H1 (cell line): ENCODE results near the gene SPRR3. TPM values are rescaled to one million over a fixed set of nuclear protein-coding genes. Genes with fewer than 3 reads are reported as not detected.

Experiments used
- CTCF ChIA-PET: fragments of 300-600 bp; sonication (Branson Sonifier 250); formaldehyde crosslinking; loops from one replicate; lab custom pipeline; 2021; ENCODE audit not compliant: partially characterized antibody; lab: Charles Lee
- POLR2A ChIA-PET: fragments of 300-600 bp; sonication (Branson Sonifier 250); formaldehyde crosslinking; loops from one replicate; lab custom pipeline; 2021; ENCODE audit warnings: inconsistent platforms; ENCODE audit not compliant: partially characterized antibody; lab: Charles Lee
- DNase-seq, 2 experiments: peaks; one replicate each; pipeline versions ENCODE4 v3.0.0 to v3.0.0-alpha.2; 2010 to 2022; ENCODE audit warnings: low spot score in 2 of 2, low read depth in 1 of 2, mixed read lengths in 1 of 2
- FAIRE-seq: peaks from 2 replicates; lab custom pipeline; 2011; peaks lifted over from hg19 to GRCh38; lab: Jason Lieb, UNC
- H2AFZ ChIP-seq: 2 replicates; pipeline ENCODE4 v1.8.1; 2012; ENCODE audit warnings: low read length, inconsistent platforms
- H2AK5ac ChIP-seq: 2 replicates; pipeline ENCODE4 v1.6.1; 2013; ENCODE audit warnings: low read depth, low read length
- H2BK120ac ChIP-seq: replicated peaks from 2 replicates; pipeline ENCODE3; 2013; ENCODE audit warnings: low read depth, low read length, inconsistent platforms
- H2BK12ac ChIP-seq: 2 replicates; pipeline ENCODE4 v1.6.1; 2013; ENCODE audit warnings: low read depth, low read length
- H2BK15ac ChIP-seq: 2 replicates; pipeline ENCODE4 v1.6.1; 2013; ENCODE audit warnings: low read length
- H2BK20ac ChIP-seq: 2 replicates; pipeline ENCODE4 v1.6.1; 2013; ENCODE audit warnings: low read length
- H2BK5ac ChIP-seq: 2 replicates; pipeline ENCODE4 v1.6.1; 2013; ENCODE audit warnings: low read depth, low read length
- H3K14ac ChIP-seq: 2 replicates; pipeline ENCODE4 v1.6.1; 2013; ENCODE audit warnings: inconsistent platforms; ENCODE audit not compliant: insufficient read length
- H3K18ac ChIP-seq: 2 replicates; pipeline ENCODE4 v1.6.1; 2013; ENCODE audit warnings: low read length; ENCODE audit errors: extremely low read depth
- H3K23ac ChIP-seq: 2 replicates; pipeline ENCODE4 v1.6.1; 2013; ENCODE audit warnings: inconsistent platforms; ENCODE audit not compliant: insufficient read length
- H3K23me2 ChIP-seq: 2 replicates; pipeline ENCODE4 v1.6.1; 2013; ENCODE audit warnings: low read depth, low read length
- H3K27ac ChIP-seq: 2 replicates; pipeline ENCODE4 v1.6.1; 2011; ENCODE audit warnings: low read depth, low read length, inconsistent platforms
- H3K27me3 ChIP-seq, 4 experiments: replicated peaks in 1 of 4; 1 replicate in 1 of 4; 2 replicates in 3 of 4; pipeline versions ENCODE4 v1.6.1 to v1.8.1; 2011 to 2013; ENCODE audit warnings: low read length in 3 of 4, mild to moderate bottlenecking in 3 of 4, inconsistent platforms in 2 of 4, mixed read lengths in 2 of 4, moderate library complexity in 1 of 4; ENCODE audit not compliant: control insufficient read depth in 3 of 4, insufficient read depth in 3 of 4; ENCODE audit errors: extremely low read depth in 1 of 4
- H3K36me3 ChIP-seq, 4 experiments: 2 replicates each; pipeline versions ENCODE4 v1.6.1 to v1.8.1; 2011 to 2013; ENCODE audit warnings: mild to moderate bottlenecking in 4 of 4, low read length in 3 of 4, moderate library complexity in 2 of 4, control low read depth in 1 of 4, inconsistent platforms in 1 of 4; ENCODE audit not compliant: insufficient read depth in 4 of 4, control insufficient read depth in 2 of 4
- H3K4ac ChIP-seq: replicated peaks from 2 replicates; pipeline ENCODE3; 2013; ENCODE audit warnings: low read length, low read depth, mixed read lengths, inconsistent platforms; ENCODE audit not compliant: insufficient read length
- H3K4me1 ChIP-seq, 4 experiments: replicated peaks in 1 of 4; 1 replicate in 1 of 4; 2 replicates in 3 of 4; pipeline versions ENCODE4 v1.6.1 to v1.8.1; 2011 to 2013; ENCODE audit warnings: low read length in 3 of 4, inconsistent platforms in 2 of 4, mixed read lengths in 1 of 4; ENCODE audit not compliant: insufficient read depth in 4 of 4, control insufficient read depth in 3 of 4
- H3K4me2 ChIP-seq, 2 experiments: 2 replicates each; pipeline versions ENCODE4 v1.6.1 to v1.8.1; 2011 to 2013; ENCODE audit warnings: low read depth in 2 of 2, low read length in 2 of 2, control low read depth in 1 of 2, inconsistent platforms in 1 of 2, mild to moderate bottlenecking in 1 of 2; ENCODE audit not compliant: insufficient read depth in 1 of 2
- H3K4me3 ChIP-seq, 4 experiments: fragments of 200-600, 300-600 bp in 1 of 4; sonication (generic), shearing (Covaris generic), sonication (Bioruptor Twin) in 1 of 4; 2 replicates each; pipeline versions ENCODE4 v1.5.1 to v1.8.1; 2011 to 2016; ENCODE audit warnings: low read length in 4 of 4, low read depth in 3 of 4, control low read depth in 2 of 4, inconsistent platforms in 2 of 4, mild to moderate bottlenecking in 2 of 4, mixed read lengths in 1 of 4, moderate library complexity in 1 of 4; ENCODE audit not compliant: insufficient read depth in 2 of 4; ENCODE audit errors: extremely low read depth in 1 of 4
- H3K56ac ChIP-seq: replicated peaks from 2 replicates; pipeline ENCODE3; 2013; ENCODE audit warnings: low read depth, mild to moderate bottlenecking, mixed read lengths, low read length, inconsistent platforms; ENCODE audit not compliant: insufficient read length
- H3K79me1 ChIP-seq: 2 replicates; pipeline ENCODE4 v1.6.1; 2013; ENCODE audit warnings: low read depth, low read length, control low read depth
- H3K79me2 ChIP-seq, 2 experiments: 2 replicates each; pipeline versions ENCODE4 v1.6.1 to v1.8.1; 2012 to 2013; ENCODE audit warnings: low read length in 2 of 2, mild to moderate bottlenecking in 2 of 2, inconsistent platforms in 1 of 2; ENCODE audit not compliant: insufficient read depth in 2 of 2, control insufficient read depth in 1 of 2
- H3K9ac ChIP-seq, 4 experiments: replicated peaks in 1 of 4; 1 replicate in 1 of 4; 2 replicates in 3 of 4; pipeline versions ENCODE4 v1.6.1 to v1.8.1; 2011 to 2013; ENCODE audit warnings: low read depth in 3 of 4, low read length in 3 of 4, control low read depth in 2 of 4, mild to moderate bottlenecking in 2 of 4, moderate library complexity in 2 of 4, inconsistent platforms in 1 of 4; ENCODE audit errors: extremely low read depth in 1 of 4
- H3K9me3 ChIP-seq, 2 experiments: 2 replicates each; pipeline versions ENCODE4 v1.6.1 to v1.8.1; 2012 to 2013; ENCODE audit warnings: mild to moderate bottlenecking in 2 of 2, moderate library complexity in 2 of 2, control low read depth in 1 of 2, inconsistent platforms in 1 of 2, low read depth in 1 of 2, low read length in 1 of 2, mixed read lengths in 1 of 2; ENCODE audit not compliant: insufficient read depth in 2 of 2
- H4K20me1 ChIP-seq, 2 experiments: replicated peaks in 1 of 2; 2 replicates each; pipeline versions ENCODE3 to v1.8.1; 2011 to 2013; ENCODE audit warnings: inconsistent platforms in 2 of 2, low read length in 2 of 2, mild to moderate bottlenecking in 1 of 2; ENCODE audit not compliant: insufficient read depth in 2 of 2, control insufficient read depth in 1 of 2
- H4K5ac ChIP-seq: 2 replicates; pipeline ENCODE4 v1.6.1; 2013; ENCODE audit warnings: low read length, low read depth, mixed read lengths, inconsistent platforms; ENCODE audit not compliant: insufficient read length
- H4K8ac ChIP-seq: 2 replicates; pipeline ENCODE4 v1.8.0; 2013; ENCODE audit warnings: mild to moderate bottlenecking, moderate library complexity, low read length, inconsistent platforms; ENCODE audit not compliant: insufficient read depth; ENCODE audit errors: extremely low read depth
- H4K91ac ChIP-seq: replicated peaks from 2 replicates; pipeline ENCODE3; 2013; ENCODE audit warnings: low read length, mixed read lengths, inconsistent platforms; ENCODE audit not compliant: insufficient read length
- ASH2L ChIP-seq: fragments of 200-600, 300-600 bp; sonication (generic); IDR thresholded peaks from one replicate; pipeline ENCODE4 v1.7.1; 2017; ENCODE audit warnings: low read length
- CEBPB ChIP-seq: IDR thresholded peaks from 2 replicates; pipeline ENCODE4 v1.6.1; 2012; ENCODE audit warnings: low read depth, low read length
- MAFK ChIP-seq: IDR thresholded peaks from 2 replicates; pipeline ENCODE4 v1.6.1; 2012; ENCODE audit warnings: low read depth, mild to moderate bottlenecking, improper control_type of control experiment, low read length
- RAD21 ChIP-seq, 2 experiments: IDR thresholded peaks in 1 of 2; conservative IDR thresholded peaks in 1 of 2; 2 replicates each; pipeline ENCODE4 v1.6.1; 2011; ENCODE audit warnings: low read depth in 2 of 2, low read length in 2 of 2, improper control_type of control experiment in 1 of 2, inconsistent platforms in 1 of 2, mild to moderate bottlenecking in 1 of 2, moderate library complexity in 1 of 2
- SP4 ChIP-seq: IDR thresholded peaks from 2 replicates; pipeline ENCODE4 v1.6.1; 2012; ENCODE audit warnings: low read length, inconsistent platforms
- TBP ChIP-seq: IDR thresholded peaks from 2 replicates; pipeline ENCODE4 v1.6.1; 2011; ENCODE audit warnings: low read depth, low read length, improper control_type of control experiment
- WGBS, 2 experiments: shearing (Covaris generic) in 1 of 2; methylation state at CpG; one replicate each; pipeline versions ENCODE4 v1.1.6 to v1.1.7; 2013 to 2015; ENCODE audit warnings: low lambda C conversion rate in 2 of 2, mixed read lengths in 2 of 2, inconsistent platforms in 1 of 2, low coverage in 1 of 2, missing lambda C conversion rate in 1 of 2; ENCODE audit not compliant: insufficient replicate concordance in 2 of 2, insufficient coverage in 1 of 2, insufficient read length in 1 of 2; ENCODE audit errors: extremely low coverage in 1 of 2, missing lambda C conversion rate in 1 of 2; 5-methylcytosine and 5-hydroxymethylcytosine counted together
- polyA plus RNA-seq, 7 experiments: library from polyadenylated mRNA; depleted of rRNA in 3 of 7; stranded (reverse) in 5 of 7; unstranded in 2 of 7; fragments of >200 nt in 5 of 7; fragments of 200-250 nt in 2 of 7; gene quantifications; 1 replicate in 5 of 7; 2 replicates in 1 of 7; 4 replicates in 1 of 7; pipeline versions ENCODE4 v1.2.1 to v1.2.3, GENCODE V29; 2011 to 2013; ENCODE audit warnings: missing spikeins in 2 of 7, mixed read lengths in 2 of 7
- total RNA-seq: library from RNA; stranded (reverse); fragmentation: NEBNext Ultra II Directional; extraction: Animal tissue kit (Norgen Biotek cat#: 25700); gene quantifications from 2 replicates; pipeline ENCODE4 v1.2.1, GENCODE V29; 2021

Gene SPRR3
- total and polyA plus RNA-seq, 2 of the 8 experiments (the other 6 are each of a cell fraction or from before 2014, with no cell fraction given), result not detected

DNA sequence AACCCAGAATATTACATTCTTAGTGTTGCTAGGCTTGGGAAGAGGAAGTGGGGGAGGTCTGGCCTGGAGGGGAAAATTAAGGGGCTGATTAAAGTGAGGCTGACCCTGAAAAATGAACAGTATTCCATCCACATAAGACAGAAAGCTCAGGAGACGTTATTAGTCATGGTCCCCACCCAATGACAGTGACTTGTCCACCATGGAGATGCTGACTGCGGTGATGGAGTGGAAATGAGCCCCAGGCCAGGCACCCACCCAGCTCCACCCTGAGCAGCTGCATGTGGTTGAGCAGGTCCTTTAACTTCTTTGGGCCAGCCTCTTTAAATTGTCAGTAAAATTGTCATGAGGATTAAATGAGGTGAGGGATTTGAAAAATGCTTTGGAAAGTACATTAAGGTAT, 32.5 kb upstream of the SPRR3 start:
- Histone ChIP-seq H2AK5ac (no peak overlapping the region), H3K36me3 (no peaks in the 10 kb centered on the region), H2BK15ac (no peak overlapping the region), H3K27me3 (no peaks in the 10 kb centered on the region), H2AFZ (no peak overlapping the region), H4K5ac (no peak overlapping the region), H3K23ac (no peak overlapping the region), H2BK5ac (no peak overlapping the region), H3K4me1 (no peaks in the 10 kb centered on the region), H3K4me2 (no peak overlapping the region)
- CTCF ChIA-PET, result interaction anchor here (1.7 to 4.7 kb wide), 3 partner anchors 9 to 223 kb away, joined by 6 to 27 read pairs (median 6); no protein-coding TSS in a partner anchor
- DNase-seq, result no peak
- TF ChIP-seq MAFK (no peak), TBP (no peak), ASH2L (no peak), SP4 (no peak), CEBPB (no peak), RAD21 (IDR thresholded peaks at IDR 0.05 in 1 of 2, conservative IDR thresholded peaks at IDR 0.05 in 1 of 2; ENCODE audit: low read depth in 2 of 2, low read length in 2 of 2) (no peak)
- TF ChIP-seq, all 59 proteins: peak for 0
- Histone ChIP-seq H4K8ac (no peak overlapping the region), H2BK12ac (no peak overlapping the region), H4K91ac (no peak overlapping the region), H3K9ac (no peak overlapping the region), H2BK120ac (no peak overlapping the region), H3K4ac (no peak overlapping the region), H3K18ac (no peak overlapping the region), H3K79me2 (no peaks in the 10 kb centered on the region), H3K14ac (no peak overlapping the region), H3K4me3 (no peak overlapping the region), H2BK20ac (no peak overlapping the region), H3K27ac (no peak overlapping the region), H3K79me1 (no peaks in the 10 kb centered on the region), H3K56ac (no peak overlapping the region), H3K9me3 (peaks cover 0 to 4% of the 10 kb centered on the region in 2 experiments; a peak in 1 of 4 replicates), H3K23me2 (no peaks in the 10 kb centered on the region), H4K20me1 (no peaks in the 10 kb centered on the region)
- 85% methylated on average over 2 of the region's 2 CpGs; no CpG with 5 or more reads in 1 of the 2 experiments for WGBS, 2 experiments
- FAIRE-seq, result no peak
- POLR2A ChIA-PET, result no interaction called here
